Activated CD4-positive, CD25-positive, alpha-beta regulatory T cell treated with anti-CD3 and anti-CD28 coated beads, Interleukin-2, amount 50 U/mL, for 72 hours (primary cell): ENCODE results near the gene SPAG6.

Source experiments
- DNase-seq: peaks from one replicate; pipeline ENCODE4 v3.0.0; 2021

The SPAG6 gene

GRCh38 chr10:22322641-22323160, 22.6 kb upstream of the SPAG6 start:
- no peak for DNase-seq

- no peak for DNase-seq
Measured at GRCh38 chr10:22323538-22324305, 21.6 kb upstream of the SPAG6 start.

- DNase-seq = no peak
Measured at GRCh38 chr10:22324413-22324812, 20.9 kb upstream of the SPAG6 start.

- no peak for DNase-seq
Measured at GRCh38 chr10:22324893-22325271, 20.4 kb upstream of the SPAG6 start.

- peak; percentile 67 for DNase-seq
Measured at GRCh38 chr10:22325272-22326144, 19.8 kb upstream of the SPAG6 start.

- DNase-seq = no peak
Measured at GRCh38 chr10:22326145-22326702, 19.1 kb upstream of the SPAG6 start.

- DNase-seq = no peak
Measured at GRCh38 chr10:22329150-22329549, 16.1 kb upstream of the SPAG6 start.

GRCh38 chr10:22332116-22332692, 13.1 kb upstream of the SPAG6 start:
- DNase-seq = no peak

- DNase-seq = no peak
Measured at GRCh38 chr10:22333167-22333974, 11.9 kb upstream of the SPAG6 start.

GRCh38 chr10:22333975-22334282, 11.4 kb upstream of the SPAG6 start:
- DNase-seq = no peak

- no peak for DNase-seq
Measured at GRCh38 chr10:22334414-22335172, 10.7 kb upstream of the SPAG6 start.

- peak; percentile 58 for DNase-seq
Measured at GRCh38 chr10:22335173-22335933, 9.9 kb upstream of the SPAG6 start.

GRCh38 chr10:22338185-22338900, 7.0 kb upstream of the SPAG6 start:
- DNase-seq = no peak

GRCh38 chr10:22338931-22339330, 6.4 kb upstream of the SPAG6 start:
- no peak for DNase-seq

GRCh38 chr10:22339761-22340328, 5.5 kb upstream of the SPAG6 start:
- DNase-seq = no peak

- DNase-seq = peak; percentile 69
Measured at GRCh38 chr10:22340329-22341189, 4.7 kb upstream of the SPAG6 start.

- DNase-seq = no peak
Measured at GRCh38 chr10:22341190-22341925, 3.9 kb upstream of the SPAG6 start.

GRCh38 chr10:22341926-22342196, 3.4 kb upstream of the SPAG6 start:
- DNase-seq = no peak
